ENCODE measurements around the gene ZSCAN16. TPM values are rescaled to one million over a fixed set of nuclear protein-coding genes. Genes with fewer than 3 reads are reported as not detected.

The ZSCAN16 gene
- total and polyA plus RNA-seq, 2 of the 13 experiments (the other 11 are each of a cell fraction or from before 2014, with no cell fraction given): 5.7 to 12.7 TPM

- no peak for TF ChIP-seq MZF1 (CRISPR knock-in tag; IDR thresholded peaks at IDR 0.05; ENCODE audit: borderline replicate concordance)
- peak; percentile 88; the same call in 1 of the 2 replicates for TF ChIP-seq ZNF839 (CRISPR knock-in tag; IDR thresholded peaks at IDR 0.05; ENCODE audit: borderline replicate concordance)
- TF ChIP-seq ZEB1 (IDR thresholded peaks at IDR 0.05; ENCODE audit: insufficient replicate concordance, low read depth): peak; percentile 92
- TF ChIP-seq ETS1 (CRISPR knock-in tag; IDR thresholded peaks at IDR 0.05): peak; percentile 67; the same call in 1 of the 2 replicates
- 0 out of 2 replicates have a peak, but pooled peaks have one; percentile 34 for TF ChIP-seq ZNF720 (CRISPR knock-in tag; IDR thresholded peaks at IDR 0.05)
- TF ChIP-seq SNAPC4 (CRISPR knock-in tag; IDR thresholded peaks at IDR 0.05): peak; percentile 80
- peak; percentile 72; the same call in 1 of the 2 replicates for TF ChIP-seq ZNF280D (CRISPR knock-in tag; IDR thresholded peaks at IDR 0.05)
- peak; percentile 97 for TF ChIP-seq HOXA5 (CRISPR knock-in tag; IDR thresholded peaks at IDR 0.05)
- no peak for TF ChIP-seq ZNF138 (CRISPR knock-in tag; IDR thresholded peaks at IDR 0.05; ENCODE audit: low read depth)
- peak; percentile 60; the same call in 1 of the 2 replicates for TF ChIP-seq FUBP1 (CRISPR knock-in tag; IDR thresholded peaks at IDR 0.05; ENCODE audit: borderline replicate concordance)
- TF ChIP-seq ZNF709 (CRISPR knock-in tag; IDR thresholded peaks at IDR 0.05): peak; percentile 40
- TF ChIP-seq ZNF557 (CRISPR knock-in tag; IDR thresholded peaks at IDR 0.05): 0 out of 2 replicates have a peak, but pooled peaks have one; percentile 82
- no peak for TF ChIP-seq ZNF703 (CRISPR knock-in tag; IDR thresholded peaks at IDR 0.05; ENCODE audit: borderline replicate concordance)
- no peak for TF ChIP-seq RORA (CRISPR knock-in tag; IDR thresholded peaks at IDR 0.05)
- TF ChIP-seq FOSL1 (CRISPR knock-in tag; IDR thresholded peaks at IDR 0.05; ENCODE audit: borderline replicate concordance): 0 out of 2 replicates have a peak, but pooled peaks have one; percentile 8
- TF ChIP-seq ZSCAN22 (CRISPR knock-in tag; IDR thresholded peaks at IDR 0.05): no peak
- no peak for TF ChIP-seq KDM1A (CRISPR knock-in tag; IDR thresholded peaks at IDR 0.05)
Measured at GRCh38 chr6:28080631-28081485, 43.6 kb upstream of the ZSCAN16 start (continued).
